Measurements from ENCODE around the gene APEX1.
A peak's percentile ranks its signal among the peaks of the same experiment; 100 is the strongest.
"Not testable (repeated sequence)": the region's sequence is repeated elsewhere in the genome, so short reads cannot be mapped to it uniquely, and the experiment has no call there.

APEX1 gene

DNA sequence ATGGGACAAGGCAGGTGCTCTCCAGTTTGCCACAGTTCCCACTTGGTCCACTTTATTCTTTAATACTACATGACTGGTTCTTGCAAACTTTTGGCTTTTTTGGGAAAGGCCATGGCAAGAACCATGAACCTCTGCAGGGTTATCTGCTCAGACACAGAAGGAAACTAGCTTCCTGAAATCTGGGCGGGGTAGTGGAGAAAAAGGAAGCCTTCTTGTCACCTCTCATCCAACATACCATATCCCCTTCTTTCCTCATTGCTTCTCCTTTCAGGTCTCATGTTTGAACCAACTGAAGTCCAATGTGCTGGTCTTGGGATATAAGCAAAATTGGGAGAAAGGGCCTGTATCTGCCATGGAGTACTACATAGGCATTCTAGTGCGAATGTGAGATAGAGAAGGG, 13.6 kb upstream of the APEX1 start:
- TF ChIP-seq, protein P1, sequence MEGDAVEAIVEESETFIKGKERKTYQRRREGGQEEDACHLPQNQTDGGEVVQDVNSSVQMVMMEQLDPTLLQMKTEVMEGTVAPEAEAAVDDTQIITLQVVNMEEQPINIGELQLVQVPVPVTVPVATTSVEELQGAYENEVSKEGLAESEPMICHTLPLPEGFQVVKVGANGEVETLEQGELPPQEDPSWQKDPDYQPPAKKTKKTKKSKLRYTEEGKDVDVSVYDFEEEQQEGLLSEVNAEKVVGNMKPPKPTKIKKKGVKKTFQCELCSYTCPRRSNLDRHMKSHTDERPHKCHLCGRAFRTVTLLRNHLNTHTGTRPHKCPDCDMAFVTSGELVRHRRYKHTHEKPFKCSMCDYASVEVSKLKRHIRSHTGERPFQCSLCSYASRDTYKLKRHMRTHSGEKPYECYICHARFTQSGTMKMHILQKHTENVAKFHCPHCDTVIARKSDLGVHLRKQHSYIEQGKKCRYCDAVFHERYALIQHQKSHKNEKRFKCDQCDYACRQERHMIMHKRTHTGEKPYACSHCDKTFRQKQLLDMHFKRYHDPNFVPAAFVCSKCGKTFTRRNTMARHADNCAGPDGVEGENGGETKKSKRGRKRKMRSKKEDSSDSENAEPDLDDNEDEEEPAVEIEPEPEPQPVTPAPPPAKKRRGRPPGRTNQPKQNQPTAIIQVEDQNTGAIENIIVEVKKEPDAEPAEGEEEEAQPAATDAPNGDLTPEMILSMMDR (IDR thresholded peaks at IDR 0.05; ENCODE audit: low read depth, low read length, poor library complexity, severe bottlenecking): no peak
- TF ChIP-seq EZH2phosphoT487 (IDR thresholded peaks at IDR 0.05; ENCODE audit: borderline replicate concordance, low read length): no peak
- Histone ChIP-seq H3K9me3 (ENCODE audit: control insufficient read depth, insufficient read depth, low read length) (no peaks in the 10 kb centered on the region), H3F3A (ENCODE audit: control insufficient read depth, insufficient read depth) (peaks cover 7% of the 10 kb centered on the region; the same call in 1 of the 2 replicates), H3K27ac (ENCODE audit: low read depth, low read length) (no peak overlapping the region), H3K36me3 (ENCODE audit: control insufficient read depth, low read length) (peaks cover 19% of the 10 kb centered on the region), H3K4me1 (ENCODE audit: control insufficient read depth, low read length) (peaks cover 32% of the 10 kb centered on the region), H4K20me1 (ENCODE audit: control insufficient read depth, insufficient read depth, low read depth, low read length) (no peaks in the 10 kb centered on the region), H3K9me2 (replicated peaks; ENCODE audit: control insufficient read depth, low read length) (no peaks in the 10 kb centered on the region), H3K79me2 (ENCODE audit: control insufficient read depth, low read length) (no peaks in the 10 kb centered on the region), H3K4me2 (ENCODE audit: low read length) (no peak overlapping the region), H3K27me3 (ENCODE audit: control insufficient read depth, low read length) (no peaks in the 10 kb centered on the region), H3K4me3 (ENCODE audit: low read length) (no peak overlapping the region)

DNA sequence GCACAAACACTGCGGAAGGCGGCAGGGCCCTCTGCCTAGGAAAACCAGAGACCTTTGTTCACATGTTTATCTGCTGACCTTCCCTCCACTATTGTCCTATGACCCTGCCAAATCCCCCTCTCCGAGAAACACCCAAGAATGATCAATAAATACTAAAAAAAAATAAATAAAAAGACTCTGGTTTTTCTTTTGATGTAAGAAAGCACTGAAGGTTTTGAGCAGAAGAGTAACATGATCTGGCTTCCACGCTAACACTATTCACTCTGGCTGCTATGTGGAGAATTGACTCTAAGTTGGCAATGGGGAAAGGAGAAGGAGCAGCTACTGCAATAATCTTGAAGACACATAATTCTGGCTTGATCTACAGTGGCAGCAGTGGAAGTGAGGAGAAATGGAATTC, 11.4 kb upstream of the APEX1 start:
- not testable (repeated sequence) for H3K9me3 ChIP-seq (ENCODE audit: control insufficient read depth, insufficient read depth, low read length); H3K79me2 ChIP-seq (ENCODE audit: control insufficient read depth, low read length); H3K4me3 ChIP-seq (ENCODE audit: low read length); H3K4me2 ChIP-seq (ENCODE audit: low read length); H3K27ac ChIP-seq (ENCODE audit: low read depth, low read length); H3F3A ChIP-seq (ENCODE audit: control insufficient read depth, insufficient read depth); H4K20me1 ChIP-seq (ENCODE audit: control insufficient read depth, insufficient read depth, low read depth, low read length); H3K27me3 ChIP-seq (ENCODE audit: control insufficient read depth, low read length); H3K9me2 ChIP-seq (replicated peaks; ENCODE audit: control insufficient read depth, low read length)
- Histone ChIP-seq H3K4me1 (ENCODE audit: control insufficient read depth, low read length) (peaks cover 22% of the 10 kb centered on the region), H3K36me3 (ENCODE audit: control insufficient read depth, low read length) (peaks cover 40% of the 10 kb centered on the region)

DNA sequence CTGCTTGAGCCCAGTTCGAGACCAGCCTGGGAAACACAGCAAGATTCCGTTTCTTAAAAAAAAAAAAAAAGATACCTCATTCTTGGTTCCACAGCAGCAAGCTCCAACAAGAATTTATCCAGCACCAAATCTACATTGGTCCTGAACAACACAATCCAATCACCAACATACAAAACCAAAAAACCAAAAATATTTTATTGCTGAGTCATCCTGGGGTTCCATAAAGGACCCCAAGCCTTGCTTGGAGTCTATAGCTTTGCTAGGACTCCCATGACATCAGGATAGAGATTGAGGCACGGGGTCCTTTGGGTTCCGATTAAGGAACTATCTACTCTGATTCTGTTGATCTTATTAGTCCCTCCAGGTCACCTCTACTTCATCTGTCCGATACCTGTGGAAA, 8.1 kb upstream of the APEX1 start:
- H3K27ac ChIP-seq (ENCODE audit: low read depth, low read length): no peak overlapping the region
- peaks cover 6% of the 10 kb centered on the region; the same call in 1 of the 2 replicates for H3K4me1 ChIP-seq (ENCODE audit: control insufficient read depth, low read length)
- no peaks in the 10 kb centered on the region for H3K9me2 ChIP-seq (replicated peaks; ENCODE audit: control insufficient read depth, low read length)
- no peaks in the 10 kb centered on the region for H3K9me3 ChIP-seq (ENCODE audit: control insufficient read depth, insufficient read depth, low read length)
- TF ChIP-seq, protein P1 (IDR thresholded peaks at IDR 0.05; ENCODE audit: low read depth, low read length, poor library complexity, severe bottlenecking): no peak
- no peak for TF ChIP-seq EZH2phosphoT487 (IDR thresholded peaks at IDR 0.05; ENCODE audit: borderline replicate concordance, low read length)
- H3K27me3 ChIP-seq (ENCODE audit: control insufficient read depth, low read length): no peaks in the 10 kb centered on the region
- H3K4me3 ChIP-seq (ENCODE audit: low read length): no peak overlapping the region
- H3K4me2 ChIP-seq (ENCODE audit: low read length): no peak overlapping the region
- H3K79me2 ChIP-seq (ENCODE audit: control insufficient read depth, low read length): peaks cover 3% of the 10 kb centered on the region
- H4K20me1 ChIP-seq (ENCODE audit: control insufficient read depth, insufficient read depth, low read depth, low read length): no peaks in the 10 kb centered on the region
- H3F3A ChIP-seq (ENCODE audit: control insufficient read depth, insufficient read depth): peaks cover 7% of the 10 kb centered on the region; the same call in 1 of the 2 replicates
- H3K36me3 ChIP-seq (ENCODE audit: control insufficient read depth, low read length): peaks cover 71% of the 10 kb centered on the region

DNA sequence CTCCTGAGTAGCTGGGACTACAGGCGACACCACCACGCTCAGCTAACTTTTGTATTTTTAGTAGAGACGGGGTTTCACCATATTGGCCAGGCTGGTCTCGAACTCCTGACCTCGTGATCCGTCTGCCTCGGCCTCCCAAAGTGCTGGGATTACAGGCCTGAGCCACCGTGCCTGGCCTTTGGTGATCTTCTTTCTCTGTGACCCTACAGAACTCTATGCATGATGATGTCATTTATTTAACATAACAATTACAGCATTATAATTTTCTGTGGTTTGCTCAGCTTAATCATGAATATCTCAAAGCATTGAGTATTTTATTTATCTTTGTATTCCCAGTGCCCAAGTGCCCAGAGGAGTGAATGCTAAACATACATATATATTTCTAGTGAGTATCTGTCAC, 2.2 kb upstream of the APEX1 start:
- H3K36me3 ChIP-seq (ENCODE audit: control insufficient read depth, low read length): peaks cover 91% of the 10 kb centered on the region
- H3K4me2 ChIP-seq (ENCODE audit: low read length): peak overlapping the region; percentile 71; the same call in 1 of the 2 replicates
- H3K27ac ChIP-seq (ENCODE audit: low read depth, low read length); H3K9me3 ChIP-seq (ENCODE audit: control insufficient read depth, insufficient read depth, low read length); H4K20me1 ChIP-seq (ENCODE audit: control insufficient read depth, insufficient read depth, low read depth, low read length); H3K27me3 ChIP-seq (ENCODE audit: control insufficient read depth, low read length); H3K9me2 ChIP-seq (replicated peaks; ENCODE audit: control insufficient read depth, low read length); H3K4me3 ChIP-seq (ENCODE audit: low read length): not testable (repeated sequence)
- H3K4me1 ChIP-seq (ENCODE audit: control insufficient read depth, low read length): peaks cover 29% of the 10 kb centered on the region
- H3F3A ChIP-seq (ENCODE audit: control insufficient read depth, insufficient read depth): peaks cover 13% of the 10 kb centered on the region
- H3K79me2 ChIP-seq (ENCODE audit: control insufficient read depth, low read length): peaks cover 60% of the 10 kb centered on the region
